HCT116 (cell line): ENCODE results near the gene LRP4. TPM values are rescaled to one million over a fixed set of nuclear protein-coding genes. Genes with fewer than 3 reads are reported as not detected.
A peak's percentile ranks its signal among the peaks of the same experiment; 100 is the strongest.

Experiments
- ATAC-seq: fragments of 200-7000 bp; cut with Tn5 transposase; 2 replicates; pipeline ENCODE4 v1.9.1; 2020; ENCODE audit warnings: mild to moderate bottlenecking, moderate library complexity
- BruUV-seq: library from RNA; stranded (reverse); fragments of 400-500 nt; replicated peaks from 2 replicates; lab custom pipeline; 2021; lab: Mats Ljungman, UMichigan
- CTCF ChIA-PET: fragments of 300-600 bp; sonication (Branson Sonifier 250); formaldehyde crosslinking; loops from one replicate; lab custom pipeline; 2021; ENCODE audit warnings: antibody characterized with exemption; lab: Charles Lee
- POLR2A ChIA-PET: fragments of 300-600, 350-600 bp; sonication (Branson Sonifier 250); formaldehyde crosslinking; loops from one replicate; lab custom pipeline; 2021; ENCODE audit warnings: antibody characterized with exemption; lab: Charles Lee
- RAD21 ChIA-PET, 2 experiments: fragments of 300-600 bp; sonication (Branson Sonifier 250); formaldehyde crosslinking; loops; one replicate each; lab custom pipeline; 2023; ENCODE audit warnings: low total read pairs in 2 of 2; ENCODE audit not compliant: uncharacterized antibody in 2 of 2, unreplicated experiment in 2 of 2, low non-redundant PET in 1 of 2; lab: Charles Lee
- DNase-seq: peaks from one replicate; pipeline ENCODE4 v3.0.0-alpha.2; 2010; ENCODE audit warnings: low read depth, low spot score
- H2AFZ ChIP-seq: fragments of 200-600 bp; shearing (Covaris generic), sonication (generic); 2 replicates; pipeline ENCODE4 v1.6.1; 2017; ENCODE audit warnings: low read depth, mixed run types, mixed read lengths, antibody characterized with exemption, low read length; ENCODE audit not compliant: poor library complexity, severe bottlenecking
- H3K27ac ChIP-seq: 2 replicates; pipeline ENCODE4 v1.5.1; 2012; ENCODE audit warnings: low read depth, low read length
- H3K27me3 ChIP-seq: fragments of 200-600 bp; sonication (generic); 2 replicates; pipeline ENCODE4 v1.6.1; 2016; ENCODE audit warnings: mixed run types, low read length, mixed read lengths; ENCODE audit not compliant: insufficient read depth
- H3K36me3 ChIP-seq, 2 experiments: fragments of 200-500 bp in 1 of 2; fragments of 200-600 bp in 1 of 2; sonication (Bioruptor generic) in 1 of 2; sonication (generic) in 1 of 2; 2 replicates each; pipeline versions ENCODE4 v1.5.1 to v1.6.1; 2014 to 2016; ENCODE audit warnings: low read length in 2 of 2, inconsistent platforms in 1 of 2, mixed read lengths in 1 of 2, mixed run types in 1 of 2; ENCODE audit not compliant: insufficient read depth in 2 of 2, control insufficient read depth in 1 of 2
- H3K4me1 ChIP-seq, 2 experiments: fragments of 200-600 bp in 1 of 2; sonication (generic) in 1 of 2; 2 replicates each; pipeline versions ENCODE4 v1.5.1 to v1.6.1; 2012 to 2017; ENCODE audit warnings: low read length in 2 of 2, inconsistent platforms in 1 of 2, mild to moderate bottlenecking in 1 of 2, mixed read lengths in 1 of 2, mixed run types in 1 of 2, moderate library complexity in 1 of 2; ENCODE audit not compliant: insufficient read depth in 2 of 2, control insufficient read depth in 1 of 2
- H3K4me2 ChIP-seq: fragments of 200-600 bp; sonication (generic); 2 replicates; pipeline ENCODE4 v1.6.1; 2017; ENCODE audit warnings: mixed run types, low read length, mixed read lengths
- H3K4me3 ChIP-seq, 2 experiments: fragments of 200-600 bp in 1 of 2; sonication (generic) in 1 of 2; replicated peaks in 1 of 2; 2 replicates each; pipeline ENCODE4 v1.5.1; 2011 to 2016; ENCODE audit warnings: low read length in 2 of 2, control low read depth in 1 of 2, low read depth in 1 of 2, mild to moderate bottlenecking in 1 of 2, mixed read lengths in 1 of 2, mixed run types in 1 of 2
- H3K79me2 ChIP-seq: fragments of 200-600 bp; sonication (generic); 2 replicates; pipeline ENCODE4 v1.6.1; 2017; ENCODE audit warnings: mild to moderate bottlenecking, mixed run types, low read length, moderate library complexity, mixed read lengths; ENCODE audit not compliant: insufficient read depth
- H3K9ac ChIP-seq: fragments of 200-600 bp; sonication (generic); 2 replicates; pipeline ENCODE4 v1.6.1; 2016; ENCODE audit warnings: low read length, mixed read lengths
- H3K9me2 ChIP-seq: fragments of 200-600 bp; sonication (generic), shearing (Covaris generic); 2 replicates; pipeline ENCODE4 v1.6.1; 2017; ENCODE audit warnings: mixed run types, mild to moderate bottlenecking, moderate library complexity; ENCODE audit not compliant: insufficient read depth
- H3K9me3 ChIP-seq, 2 experiments: fragments of 200-500 bp in 1 of 2; fragments of 200-600 bp in 1 of 2; sonication (Bioruptor generic) in 1 of 2; sonication (generic) in 1 of 2; 2 replicates each; pipeline ENCODE4 v1.6.1; 2014 to 2017; ENCODE audit warnings: low read length in 2 of 2, mixed read lengths in 2 of 2, inconsistent platforms in 1 of 2, low read depth in 1 of 2, mild to moderate bottlenecking in 1 of 2, mixed run types in 1 of 2, moderate library complexity in 1 of 2; ENCODE audit not compliant: control insufficient read depth in 1 of 2, insufficient read depth in 1 of 2
- H4K20me1 ChIP-seq: fragments of 200-600 bp; sonication (generic), shearing (Covaris generic); 2 replicates; pipeline ENCODE4 v1.6.1; 2017; ENCODE audit warnings: mixed run types, mild to moderate bottlenecking, moderate library complexity; ENCODE audit not compliant: insufficient read depth
- CBX3 ChIP-seq: IDR thresholded peaks from 2 replicates; pipeline ENCODE4 v1.6.1; 2012; ENCODE audit warnings: low read depth
- CEBPB ChIP-seq: IDR thresholded peaks from 2 replicates; pipeline ENCODE4 v1.6.1; 2012; ENCODE audit warnings: low read depth
- ELF1 ChIP-seq: IDR thresholded peaks from 2 replicates; pipeline ENCODE4 v1.6.1; 2012; ENCODE audit warnings: low read depth, borderline replicate concordance
- EZH2phosphoT487 ChIP-seq: fragments of 200-600 bp; IDR thresholded peaks from 2 replicates; pipeline ENCODE4 v1.6.1; 2018; ENCODE audit warnings: antibody characterized with exemption, borderline replicate concordance
- FOSL1 ChIP-seq: IDR thresholded peaks from 2 replicates; pipeline ENCODE4 v1.6.1; 2012; ENCODE audit warnings: low read depth
- JUND ChIP-seq: IDR thresholded peaks from 2 replicates; pipeline ENCODE4 v1.6.1; 2012
- POLR2A ChIP-seq: IDR thresholded peaks from 2 replicates; pipeline ENCODE4 v1.7.0; 2011; ENCODE audit warnings: borderline replicate concordance; ENCODE audit not compliant: insufficient read depth, insufficient read length; ENCODE audit errors: extremely low read depth
- RAD21 ChIP-seq: IDR thresholded peaks from 2 replicates; pipeline ENCODE4 v1.6.1; 2012; ENCODE audit warnings: low read depth, mild to moderate bottlenecking
- SP1 ChIP-seq: IDR thresholded peaks from 2 replicates; pipeline ENCODE4 v1.6.1; 2012; ENCODE audit warnings: low read depth
- SRF ChIP-seq: IDR thresholded peaks from 2 replicates; pipeline ENCODE4 v1.6.1; 2012; ENCODE audit warnings: low read depth
- TCF7L2 ChIP-seq: IDR thresholded peaks from 2 replicates; pipeline ENCODE4 v1.7.0; 2011; ENCODE audit warnings: borderline replicate concordance, inconsistent platforms; ENCODE audit not compliant: insufficient read depth, insufficient read length; ENCODE audit errors: extremely low read depth
- YY1 ChIP-seq: IDR thresholded peaks from 2 replicates; pipeline ENCODE4 v1.6.1; 2011; ENCODE audit warnings: low read length, low read depth, moderate library complexity, mild to moderate bottlenecking; ENCODE audit not compliant: insufficient replicate concordance; ENCODE audit errors: extremely low read depth
- intact Hi-C: fragments of 100-400 bp; cut with micrococcal nuclease; formaldehyde crosslinking; loops from 2 replicates; pipeline ENCODE4 v1.10.0; 2022
- total RNA-seq: library from RNA; stranded (reverse); gene quantifications from one replicate; pipeline ENCODE4 v1.2.1, GENCODE V29; 2021; ENCODE audit not compliant: unreplicated experiment
- TF ChIP-seq, protein P1 (sequence below): IDR thresholded peaks from 2 replicates; pipeline ENCODE4 v1.6.1; 2012
- TF ChIP-seq, protein P2 (sequence below): IDR thresholded peaks from 2 replicates; pipeline ENCODE4 v1.6.1; 2011; ENCODE audit warnings: mild to moderate bottlenecking, low read length, moderate library complexity; ENCODE audit not compliant: insufficient replicate concordance; ENCODE audit errors: extremely low read depth

LRP4 gene
- total RNA-seq, 1 experiment from 2014 or later, result 7.4 TPM

DNA sequence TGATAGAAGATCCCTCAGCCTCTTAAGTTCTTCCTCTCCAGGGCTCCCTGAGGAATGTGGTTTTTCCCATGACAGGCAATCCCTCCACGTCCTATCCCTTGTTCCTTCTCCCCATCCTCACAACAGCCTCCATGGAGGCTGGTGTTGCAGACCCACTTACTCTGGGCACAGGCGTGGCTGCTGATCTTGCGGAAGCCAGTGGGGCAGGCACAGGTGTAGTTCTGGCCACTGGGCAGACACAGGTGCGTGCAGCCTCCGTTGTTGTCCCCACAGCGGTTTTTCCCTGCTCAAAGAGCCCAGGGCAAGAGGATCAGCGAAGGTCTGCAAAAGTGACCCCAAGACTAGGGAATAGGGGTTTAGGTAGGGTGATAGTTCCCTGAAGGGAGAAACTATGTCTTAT lies 29.1 kb downstream of the LRP4 start:
- intact Hi-C loops, result loop anchor here (1.0 kb wide), 3 partner anchors 264 to 466 kb away; no protein-coding TSS in a partner anchor
- Histone ChIP-seq H2AFZ (no peak overlapping the region), H3K4me3 (no peak overlapping the region), H3K9me2 (no peaks in the 10 kb centered on the region), H3K79me2 (no peaks in the 10 kb centered on the region), H3K27ac (no peak overlapping the region), H4K20me1 (no peaks in the 10 kb centered on the region), H3K36me3 (peaks cover 0 to under 1% of the 10 kb centered on the region in 2 experiments; a peak in 1 of 4 replicates), H3K9ac (no peak overlapping the region), H3K9me3 (no peaks in the 10 kb centered on the region), H3K27me3 (no peaks in the 10 kb centered on the region), H3K4me1 (no peaks in the 10 kb centered on the region), H3K4me2 (no peak overlapping the region)
- ChIA-PET CTCF (no interaction called here), POLR2A (no interaction called here), RAD21 (no interaction called here)
- DNase-seq, result no peak
- ATAC-seq, result 0 out of 2 replicates have a peak, but pooled peaks have one; percentile 8
- no TSS peak for BruUV-seq
- TF ChIP-seq RAD21 (no peak), CBX3 (no peak), ELF1 (no peak), EZH2phosphoT487 (no peak), FOSL1 (no peak), CEBPB (no peak), TCF7L2 (no peak), JUND (no peak), POLR2A (no peak), SP1 (no peak), SRF (no peak), YY1 (no peak)
- TF ChIP-seq, protein P1, sequence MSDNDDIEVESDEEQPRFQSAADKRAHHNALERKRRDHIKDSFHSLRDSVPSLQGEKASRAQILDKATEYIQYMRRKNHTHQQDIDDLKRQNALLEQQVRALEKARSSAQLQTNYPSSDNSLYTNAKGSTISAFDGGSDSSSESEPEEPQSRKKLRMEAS, result no peak
- TF ChIP-seq, protein P2, sequence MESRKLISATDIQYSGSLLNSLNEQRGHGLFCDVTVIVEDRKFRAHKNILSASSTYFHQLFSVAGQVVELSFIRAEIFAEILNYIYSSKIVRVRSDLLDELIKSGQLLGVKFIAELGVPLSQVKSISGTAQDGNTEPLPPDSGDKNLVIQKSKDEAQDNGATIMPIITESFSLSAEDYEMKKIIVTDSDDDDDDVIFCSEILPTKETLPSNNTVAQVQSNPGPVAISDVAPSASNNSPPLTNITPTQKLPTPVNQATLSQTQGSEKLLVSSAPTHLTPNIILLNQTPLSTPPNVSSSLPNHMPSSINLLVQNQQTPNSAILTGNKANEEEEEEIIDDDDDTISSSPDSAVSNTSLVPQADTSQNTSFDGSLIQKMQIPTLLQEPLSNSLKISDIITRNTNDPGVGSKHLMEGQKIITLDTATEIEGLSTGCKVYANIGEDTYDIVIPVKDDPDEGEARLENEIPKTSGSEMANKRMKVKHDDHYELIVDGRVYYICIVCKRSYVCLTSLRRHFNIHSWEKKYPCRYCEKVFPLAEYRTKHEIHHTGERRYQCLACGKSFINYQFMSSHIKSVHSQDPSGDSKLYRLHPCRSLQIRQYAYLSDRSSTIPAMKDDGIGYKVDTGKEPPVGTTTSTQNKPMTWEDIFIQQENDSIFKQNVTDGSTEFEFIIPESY, result no peak
